ENCODE data around the gene IL20RB.
A peak's percentile ranks its signal among the peaks of the same experiment; 100 is the strongest.

Gene IL20RB, protein sequence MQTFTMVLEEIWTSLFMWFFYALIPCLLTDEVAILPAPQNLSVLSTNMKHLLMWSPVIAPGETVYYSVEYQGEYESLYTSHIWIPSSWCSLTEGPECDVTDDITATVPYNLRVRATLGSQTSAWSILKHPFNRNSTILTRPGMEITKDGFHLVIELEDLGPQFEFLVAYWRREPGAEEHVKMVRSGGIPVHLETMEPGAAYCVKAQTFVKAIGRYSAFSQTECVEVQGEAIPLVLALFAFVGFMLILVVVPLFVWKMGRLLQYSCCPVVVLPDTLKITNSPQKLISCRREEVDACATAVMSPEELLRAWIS

DNA sequence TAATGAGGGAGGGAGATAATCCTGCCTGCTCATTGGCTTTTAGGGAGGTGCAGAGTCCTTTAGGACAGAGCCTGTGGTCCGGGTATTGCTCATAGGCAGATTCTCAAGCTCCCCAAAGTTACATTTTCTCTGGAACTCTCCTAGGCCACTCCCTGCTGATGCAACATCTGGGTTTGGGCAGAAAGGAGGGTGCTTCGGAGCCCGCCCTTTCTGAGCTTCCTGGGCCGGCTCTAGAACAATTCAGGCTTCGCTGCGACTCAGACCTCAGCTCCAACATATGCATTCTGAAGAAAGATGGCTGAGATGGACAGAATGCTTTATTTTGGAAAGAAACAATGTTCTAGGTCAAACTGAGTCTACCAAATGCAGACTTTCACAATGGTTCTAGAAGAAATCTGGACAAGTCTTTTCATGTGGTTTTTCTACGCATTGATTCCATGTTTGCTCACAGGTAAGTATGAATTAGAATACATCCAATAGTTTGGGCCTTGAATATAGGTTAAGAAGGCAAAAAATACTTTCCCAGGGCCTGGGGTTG, at the start of gene IL20RB:
IL20RB (plus strand) TSS at position 233 of the 538 bp plus-strand sequence; CDS start at position 364, 131 bp downstream.
- peak; percentile 84 for DNase-seq (ENCODE audit: low spot score)

DNA sequence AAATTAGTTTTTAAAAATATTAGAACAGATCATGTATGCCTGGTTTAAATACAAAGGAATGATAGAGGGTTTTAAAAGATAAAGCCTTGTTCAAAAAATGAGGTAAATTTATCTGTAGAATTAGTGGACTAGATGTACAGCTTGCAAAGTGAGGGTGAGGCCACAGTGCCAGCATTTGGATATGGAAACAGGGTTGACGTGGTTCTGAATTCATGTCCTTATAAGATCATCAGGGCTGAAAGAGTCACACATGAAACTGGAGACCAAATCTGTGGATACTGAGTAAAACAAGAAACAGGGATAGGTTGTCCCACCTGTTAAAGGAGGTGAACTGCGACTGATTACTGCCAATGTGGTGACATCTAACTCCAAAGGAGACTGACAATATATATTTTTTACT, 49.5 kb upstream of the IL20RB start:
- DNase-seq (ENCODE audit: low spot score): no peak

DNA sequence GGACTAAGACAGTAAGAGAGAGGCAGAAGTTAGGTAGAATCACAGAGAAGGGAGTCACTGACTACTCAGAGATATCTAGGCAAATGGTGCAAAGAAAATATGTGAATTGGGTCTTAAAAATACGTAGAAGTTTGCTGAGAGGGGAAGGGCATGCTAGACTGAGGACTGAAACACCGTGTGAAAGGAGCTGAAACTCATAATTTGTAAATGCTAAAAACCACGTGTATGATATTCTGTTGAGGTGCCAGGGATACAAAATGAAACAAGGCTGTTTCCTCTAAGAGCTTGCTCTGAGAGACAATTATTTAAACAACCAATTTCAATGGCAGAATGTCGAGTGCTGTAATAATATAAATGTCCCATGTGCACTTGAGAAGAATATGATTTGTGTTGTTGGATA, 48.6 kb upstream of the IL20RB start:
- no peak for DNase-seq (ENCODE audit: low spot score)

- DNase-seq (ENCODE audit: low spot score): no peak
Measured at GRCh38 chr3:136910697-136911096, 47.1 kb upstream of the IL20RB start.

GRCh38 chr3:136913168-136913567, 44.6 kb upstream of the IL20RB start:
- DNase-seq (ENCODE audit: low spot score): no peak

GRCh38 chr3:136914739-136915138, 43.0 kb upstream of the IL20RB start:
- no peak for DNase-seq (ENCODE audit: low spot score)

- no peak for DNase-seq (ENCODE audit: low spot score)
Measured at GRCh38 chr3:136916223-136916622, 41.6 kb upstream of the IL20RB start.

DNA sequence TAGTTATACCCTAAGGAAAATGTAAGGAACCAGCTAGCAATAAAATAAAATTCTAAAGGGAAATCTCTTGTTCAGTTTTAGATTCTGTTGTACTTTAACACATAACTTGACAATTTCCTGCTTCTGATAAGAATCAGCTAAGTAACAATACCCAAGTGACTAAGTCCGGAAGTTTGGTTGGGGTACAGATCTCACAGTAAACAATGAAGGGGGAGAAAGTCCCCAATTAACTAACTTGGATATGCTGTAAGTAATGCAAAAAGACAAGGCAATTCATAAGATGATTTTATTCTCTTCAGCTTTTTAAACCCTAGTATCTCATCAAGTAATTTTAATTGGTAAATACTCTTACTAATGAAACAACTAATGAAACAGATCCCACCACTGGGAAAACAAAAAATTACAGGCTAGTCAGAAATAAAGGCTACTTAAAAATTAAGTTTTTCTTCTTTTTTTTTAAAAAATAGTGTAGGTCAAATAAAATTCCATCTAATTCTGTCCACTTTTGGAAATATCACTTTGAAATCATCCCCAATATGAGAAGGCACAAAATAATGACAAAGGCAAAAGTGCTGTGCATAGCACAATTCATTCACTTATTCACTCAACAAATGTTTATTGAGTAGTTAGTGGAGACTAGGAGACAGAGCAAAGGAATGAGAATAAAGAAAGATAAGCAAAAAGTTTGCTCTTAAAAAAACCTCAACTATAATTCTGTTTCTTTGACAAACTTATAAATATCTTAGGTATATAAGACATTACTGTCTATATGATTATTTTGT, 37.8 kb upstream of the IL20RB start:
- no peak for DNase-seq (ENCODE audit: low spot score)

DNA sequence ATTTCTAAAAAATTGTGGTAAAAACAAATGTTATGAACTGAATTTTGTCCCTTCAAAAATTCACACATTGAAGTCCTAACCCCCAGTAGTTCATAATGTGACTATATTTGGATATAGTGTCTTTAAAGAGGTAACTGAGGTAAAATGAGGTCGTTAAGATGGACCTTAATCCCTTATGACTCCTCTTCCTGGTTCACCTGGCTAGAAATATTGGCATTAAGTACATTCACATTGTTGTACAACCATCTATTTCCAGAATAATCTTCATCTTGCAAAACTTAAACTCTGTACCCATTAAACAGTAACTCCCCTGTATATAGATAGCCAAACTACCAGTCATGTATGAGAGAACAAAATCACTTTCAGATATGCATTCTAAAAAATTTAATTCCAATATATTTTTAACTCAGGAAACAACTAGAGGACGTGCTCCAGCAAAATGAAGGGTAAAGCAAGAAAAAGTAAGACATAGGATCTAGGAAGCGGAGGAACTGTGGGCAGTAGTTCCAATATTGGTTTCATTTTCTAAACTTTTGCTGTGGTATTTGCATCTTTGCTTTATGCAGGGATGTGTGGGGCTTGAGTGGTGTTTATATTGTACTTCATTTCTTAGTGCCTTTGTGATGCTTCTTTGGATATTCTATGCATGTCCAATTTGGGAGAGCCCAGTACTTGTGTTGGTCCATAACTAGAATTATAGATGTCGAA, 36.7 kb upstream of the IL20RB start:
- no peak for DNase-seq (ENCODE audit: low spot score)

DNA sequence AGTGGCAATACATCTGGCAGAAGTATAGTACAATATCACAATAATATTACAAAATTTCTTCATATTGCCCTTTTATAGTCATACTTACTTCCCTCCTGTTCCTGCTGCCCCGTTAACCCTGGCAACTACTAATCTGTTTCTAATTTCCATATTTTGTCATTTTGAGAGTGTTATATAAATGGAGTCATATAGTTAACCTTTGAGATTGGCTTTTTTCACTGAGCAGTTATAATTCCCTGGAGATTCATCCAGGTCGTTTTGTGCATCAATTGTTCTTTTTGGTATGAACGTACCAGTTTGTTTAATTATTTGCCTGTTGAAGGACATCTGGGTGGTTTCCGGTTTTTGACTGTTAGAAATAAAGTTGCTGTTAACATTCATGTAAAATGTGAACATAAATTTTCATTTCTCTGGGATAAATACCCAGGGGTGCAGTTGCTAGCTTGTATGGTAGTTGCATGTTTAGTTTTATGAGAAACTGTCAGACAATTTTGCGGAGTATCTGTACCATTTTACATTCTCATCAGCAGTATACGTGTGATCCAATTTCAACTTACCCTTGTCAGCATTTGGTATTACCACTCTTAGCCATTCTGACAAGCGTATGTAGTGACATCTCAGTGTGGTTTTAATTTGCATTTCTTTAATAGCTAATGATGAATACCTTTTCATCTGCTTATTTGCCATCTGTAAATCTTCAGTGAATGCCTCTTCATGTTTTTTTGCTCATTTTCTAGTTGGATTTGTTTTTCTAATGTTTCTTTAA, 32.2 kb upstream of the IL20RB start:
- peak; percentile 22 for DNase-seq (ENCODE audit: low spot score)

- DNase-seq (ENCODE audit: low spot score): no peak
Measured at GRCh38 chr3:136928240-136928639, 29.5 kb upstream of the IL20RB start.

DNA sequence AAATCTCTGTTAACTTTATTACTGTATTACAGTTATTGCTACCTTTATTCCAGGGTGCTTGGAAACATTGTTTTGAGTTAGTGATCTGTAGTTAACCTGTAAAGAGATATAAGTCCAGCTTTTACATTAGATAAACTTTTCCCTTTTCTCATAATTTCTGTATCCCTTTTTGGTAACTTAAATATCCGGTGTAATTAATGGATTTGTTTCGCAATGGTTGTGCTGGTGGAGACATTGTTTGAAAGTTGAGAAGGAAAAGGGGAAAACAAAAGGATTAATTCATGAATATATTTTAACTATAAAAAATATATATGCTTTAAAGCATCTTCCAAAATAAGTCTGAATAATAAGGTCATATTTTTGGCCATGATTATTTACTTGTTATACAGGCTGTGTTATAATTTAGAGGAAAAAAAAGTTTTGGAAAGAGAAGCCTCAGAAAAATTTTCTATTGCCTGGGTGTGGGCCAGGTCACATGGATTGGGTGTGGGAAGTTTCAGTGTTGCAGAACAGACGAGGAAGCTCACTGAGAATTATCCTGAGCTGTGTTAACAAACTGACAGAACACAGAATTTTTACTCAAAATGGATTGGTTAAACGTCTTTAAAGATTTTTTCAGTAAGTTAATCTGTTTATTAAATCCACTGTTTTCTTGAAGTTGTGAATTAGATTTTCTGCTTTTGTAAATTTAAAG, 27.7 kb upstream of the IL20RB start:
- peak; percentile 72 for DNase-seq (ENCODE audit: low spot score)

GRCh38 chr3:136931606-136932005, 26.2 kb upstream of the IL20RB start:
- no peak for DNase-seq (ENCODE audit: low spot score)

DNA sequence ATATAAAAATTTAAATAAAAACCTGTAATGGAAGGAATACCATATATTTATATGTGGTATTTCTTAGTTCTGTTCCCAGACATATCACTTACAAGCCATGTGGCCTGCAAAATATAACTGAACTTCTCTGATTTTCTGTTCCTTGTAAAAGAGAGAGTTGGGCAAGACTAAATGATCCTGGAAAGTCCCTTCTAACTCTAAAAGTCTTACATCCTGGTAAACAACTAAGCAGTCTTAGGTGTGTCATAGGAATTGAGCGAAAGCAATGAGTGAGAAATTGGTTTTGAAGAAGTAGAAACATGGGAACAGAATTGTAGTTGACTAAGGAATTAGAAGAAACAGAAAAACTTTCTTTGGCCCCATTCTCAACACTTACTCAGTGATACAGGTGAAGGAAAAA, 25.3 kb upstream of the IL20RB start:
- no peak for DNase-seq (ENCODE audit: low spot score)

DNA sequence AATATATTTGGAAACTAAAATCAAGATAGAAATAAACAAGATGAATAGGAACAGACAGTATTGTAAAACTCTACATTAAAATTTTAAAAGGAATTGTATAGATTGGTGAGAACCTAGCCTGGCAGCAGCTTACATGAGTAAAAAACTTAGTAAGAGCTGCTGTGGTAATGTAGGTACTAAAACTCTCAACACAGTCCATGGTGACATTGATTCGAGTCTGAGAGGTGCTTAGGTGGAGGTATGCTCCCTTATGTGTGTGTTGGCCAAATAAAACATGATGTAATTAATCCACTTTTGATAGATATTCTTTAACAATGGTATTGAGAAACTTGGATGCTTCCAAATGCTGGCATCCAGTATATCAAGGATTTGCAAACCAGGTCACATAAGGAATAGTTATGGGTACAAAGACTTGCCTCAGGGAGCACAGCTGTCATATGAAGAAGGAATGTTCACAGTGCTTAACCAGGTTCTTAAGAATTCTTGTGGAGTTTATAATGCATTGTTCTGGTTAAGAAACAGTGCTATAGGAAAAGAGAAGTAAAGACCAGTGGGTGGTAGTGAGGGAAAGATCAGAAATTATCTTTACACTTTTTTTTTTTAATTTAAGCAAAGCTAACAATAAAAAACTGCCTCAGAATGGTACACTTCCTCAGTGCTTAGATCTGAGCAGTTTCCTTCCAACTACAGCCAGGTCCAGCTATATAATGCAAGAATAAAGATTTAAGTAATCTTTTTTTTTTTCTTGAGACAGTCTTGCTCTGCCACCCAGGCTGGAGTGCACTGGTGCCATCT, 24.6 kb upstream of the IL20RB start:
- no peak for DNase-seq (ENCODE audit: low spot score)

DNA sequence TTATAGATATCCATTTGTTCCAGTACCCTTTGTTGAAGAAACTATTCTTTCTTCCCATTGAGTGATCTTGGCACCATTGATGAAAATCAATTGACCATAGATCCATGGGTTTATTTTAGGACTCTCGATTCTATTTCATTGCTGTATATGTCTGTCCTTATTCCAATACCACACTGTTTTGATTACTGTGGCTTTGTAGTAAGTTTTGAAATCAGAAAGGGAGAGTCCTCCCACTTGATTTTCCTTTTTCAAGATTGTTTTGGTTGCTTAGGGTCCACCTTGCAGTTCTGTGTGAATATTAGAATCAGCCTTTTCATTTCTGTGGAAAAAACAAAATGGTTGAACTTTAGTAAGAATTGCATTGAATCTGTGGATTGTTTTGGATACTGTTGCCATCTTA, 20.6 kb upstream of the IL20RB start:
- DNase-seq (ENCODE audit: low spot score): no peak

DNA sequence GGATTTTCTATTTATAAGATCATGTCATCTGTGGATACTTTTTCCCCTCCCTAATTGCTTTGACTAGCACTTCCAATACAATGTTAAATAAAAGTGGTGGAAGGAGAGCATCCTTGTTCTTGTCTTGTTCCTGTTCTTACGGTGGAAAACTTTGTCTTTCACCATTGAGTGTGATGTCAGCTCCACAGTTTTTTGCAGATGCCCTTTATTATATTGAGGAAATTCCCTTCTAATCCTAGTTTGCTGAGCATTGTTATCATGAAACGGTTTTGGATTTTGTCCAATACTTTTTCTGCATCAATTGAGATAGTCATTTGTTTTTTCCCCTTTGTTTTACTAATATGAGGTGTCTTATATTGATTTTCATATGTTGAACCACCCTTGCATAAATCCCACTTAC, 19.9 kb upstream of the IL20RB start:
- DNase-seq (ENCODE audit: low spot score): no peak

GRCh38 chr3:136938334-136938733, 19.4 kb upstream of the IL20RB start:
- DNase-seq (ENCODE audit: low spot score): peak; percentile 51

DNA sequence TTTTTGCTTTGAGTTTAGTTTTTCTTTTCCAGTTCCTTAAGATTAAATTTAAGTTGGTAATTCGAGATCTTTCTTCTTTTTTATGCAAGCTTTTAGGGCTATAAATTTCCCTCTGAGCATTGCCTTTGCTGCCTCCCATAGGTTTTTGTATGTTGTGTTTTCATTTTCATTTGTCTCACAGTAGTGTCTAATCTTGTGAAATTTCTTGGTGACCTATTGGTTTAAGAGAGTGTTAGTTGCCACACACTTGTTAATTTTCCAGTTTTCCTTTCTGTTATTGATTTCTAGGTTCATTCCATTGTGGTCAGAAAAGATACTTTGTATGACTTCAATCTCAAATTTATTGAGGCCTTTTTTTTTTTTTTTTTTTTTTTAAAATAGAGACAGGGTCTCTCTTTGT, 18.3 kb upstream of the IL20RB start:
- DNase-seq (ENCODE audit: low spot score): no peak

- no peak for DNase-seq (ENCODE audit: low spot score)
Measured at GRCh38 chr3:136942803-136943202, 15.0 kb upstream of the IL20RB start.

All from AG20443 (cell line).